HepG2 (cell line): ENCODE data around the gene ZNF736.

Experiments
- BRD4 ChIP-seq: sonication (generic); formaldehyde crosslinking; IDR thresholded peaks from 2 replicates; pipeline ENCODE4 v1.4.0; 2020; ENCODE audit warnings: missing genetic modification reagents
- BRF2 ChIP-seq: sonication (generic); formaldehyde crosslinking; IDR thresholded peaks from 2 replicates; pipeline ENCODE4 v1.8.1; 2022; ENCODE audit warnings: mild to moderate bottlenecking, missing genetic modification reagents
- CTCF ChIP-seq: sonication (generic); formaldehyde crosslinking; IDR thresholded peaks from 2 replicates; pipeline ENCODE4 v1.5.0; 2020; ENCODE audit warnings: mild to moderate bottlenecking, missing genetic modification reagents, moderate library complexity
- GATA4 ChIP-seq: sonication (generic); IDR thresholded peaks from 2 replicates; pipeline ENCODE4 v1.6.1; 2016; ENCODE audit warnings: antibody characterized with exemption, low read depth, borderline replicate concordance
- TRIM24 ChIP-seq: sonication (generic); formaldehyde crosslinking; IDR thresholded peaks from 2 replicates; pipeline ENCODE4 v1.8.0; 2022; ENCODE audit warnings: mild to moderate bottlenecking, missing genetic modification reagents
- ZNF24 ChIP-seq: fragments of 450-650 bp; IDR thresholded peaks from 2 replicates; pipeline ENCODE4 v1.6.1; 2017; ENCODE audit warnings: antibody characterized with exemption, mild to moderate bottlenecking

GRCh38 chr7:64266341-64266919 lies 47.3 kb upstream of the ZNF736 start:
- TF ChIP-seq GATA4 (no peak), BRF2 (CRISPR knock-in tag) (no peak), BRD4 (CRISPR knock-in tag) (no peak), ZNF24 (no peak), CTCF (CRISPR knock-in tag) (no peak), TRIM24 (CRISPR knock-in tag) (no peak)
